Iris pigment epithelial cell (primary cell): ENCODE data around the gene THOC7.
A peak's percentile ranks its signal among the peaks of the same experiment; 100 is the strongest.

Source experiments
- DNase-seq: peaks from one replicate; pipeline ENCODE4 v3.0.0-alpha.2; 2011; ENCODE audit warnings: low read depth

THOC7 gene

DNA sequence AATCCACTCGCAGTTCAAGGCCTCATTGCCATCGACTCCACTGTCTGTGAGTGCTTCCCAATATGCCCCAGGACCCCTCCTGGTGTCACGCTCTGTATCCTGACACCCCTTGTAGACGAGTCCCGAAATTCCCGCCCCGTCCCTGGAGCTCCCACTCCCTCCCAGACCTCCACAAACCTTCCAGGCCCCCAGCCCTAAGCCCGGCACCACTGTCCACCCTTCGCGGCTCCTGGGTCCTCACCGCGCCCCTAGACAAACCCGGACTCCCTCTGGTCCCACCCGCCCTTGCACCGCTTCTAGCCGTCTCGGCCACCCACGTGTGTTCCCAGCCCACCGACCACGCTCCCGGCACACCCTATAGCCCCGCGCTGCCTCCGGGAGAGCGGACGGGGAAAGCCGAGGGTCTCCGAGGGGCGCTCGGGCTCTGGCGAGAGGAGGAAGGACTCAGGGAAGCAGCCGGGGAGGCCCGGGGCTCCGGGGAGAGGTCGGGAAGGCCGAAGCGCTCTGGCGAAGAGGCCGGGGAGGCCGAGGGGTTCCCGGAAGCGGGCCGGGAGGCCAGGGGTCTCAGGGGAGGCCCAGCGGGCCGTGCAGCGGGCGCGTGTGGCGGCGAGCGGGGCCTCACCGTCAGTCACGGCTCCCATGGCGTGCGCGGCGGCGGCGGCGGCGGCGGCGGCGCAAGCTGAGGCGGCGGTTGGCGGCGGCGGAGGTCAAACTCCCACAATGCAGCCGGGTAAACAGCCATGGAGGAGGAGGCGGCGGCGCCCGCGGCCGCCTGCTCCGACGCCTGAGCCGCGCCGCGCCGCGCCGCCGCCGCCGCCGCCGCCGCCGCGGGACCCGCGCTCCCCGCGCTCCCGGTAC lies at the start of gene THOC7, which contains the start of gene ATXN7:
TSS of gene THOC7 (minus strand) at position 656 of the 858 bp plus-strand sequence. CDS start at position 641, 15 bp downstream.
TSS of gene ATXN7 (plus strand) at position 718 of the 858 bp plus-strand sequence. CDS start 48,732 bp downstream, outside the sequence.
- peak; percentile 67 for DNase-seq

DNA sequence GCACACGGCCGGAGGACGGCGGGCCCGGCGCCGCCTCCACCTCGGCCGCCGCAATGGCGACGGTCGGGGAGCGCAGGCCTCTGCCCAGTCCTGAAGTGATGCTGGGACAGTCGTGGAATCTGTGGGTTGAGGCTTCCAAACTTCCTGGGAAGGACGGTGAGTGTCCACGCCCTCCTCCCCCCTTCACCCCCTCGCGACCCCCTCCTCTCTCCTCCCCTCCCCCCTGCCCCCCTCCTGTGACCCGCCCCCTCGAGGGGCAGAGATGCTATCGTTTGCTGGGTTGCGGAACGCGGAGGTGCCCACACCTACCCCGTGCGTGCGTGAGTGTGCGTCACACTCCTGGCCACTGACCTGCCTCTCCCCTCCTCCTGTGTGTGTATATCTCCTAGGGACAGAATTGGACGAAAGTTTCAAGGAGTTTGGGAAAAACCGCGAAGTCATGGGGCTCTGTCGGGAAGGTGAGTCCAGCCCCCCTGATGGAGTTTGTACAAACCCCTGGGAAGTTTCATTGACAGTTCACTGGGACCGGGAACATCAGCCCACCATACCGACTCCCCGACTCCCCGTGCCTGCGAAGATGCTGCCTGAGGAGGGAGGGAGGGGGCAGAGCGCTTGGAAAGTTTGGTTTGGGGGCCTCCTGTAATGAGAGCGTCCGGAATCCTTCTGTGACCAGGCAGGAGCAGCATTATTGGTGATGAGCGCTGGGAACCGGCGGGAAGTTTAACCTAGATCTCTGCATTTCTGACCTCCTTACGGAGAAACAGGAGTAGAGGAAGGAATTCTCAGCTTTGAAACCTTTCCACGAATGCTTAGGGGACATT lies 49.4 kb upstream of the THOC7 start:
- DNase-seq: peak; percentile 54

DNA sequence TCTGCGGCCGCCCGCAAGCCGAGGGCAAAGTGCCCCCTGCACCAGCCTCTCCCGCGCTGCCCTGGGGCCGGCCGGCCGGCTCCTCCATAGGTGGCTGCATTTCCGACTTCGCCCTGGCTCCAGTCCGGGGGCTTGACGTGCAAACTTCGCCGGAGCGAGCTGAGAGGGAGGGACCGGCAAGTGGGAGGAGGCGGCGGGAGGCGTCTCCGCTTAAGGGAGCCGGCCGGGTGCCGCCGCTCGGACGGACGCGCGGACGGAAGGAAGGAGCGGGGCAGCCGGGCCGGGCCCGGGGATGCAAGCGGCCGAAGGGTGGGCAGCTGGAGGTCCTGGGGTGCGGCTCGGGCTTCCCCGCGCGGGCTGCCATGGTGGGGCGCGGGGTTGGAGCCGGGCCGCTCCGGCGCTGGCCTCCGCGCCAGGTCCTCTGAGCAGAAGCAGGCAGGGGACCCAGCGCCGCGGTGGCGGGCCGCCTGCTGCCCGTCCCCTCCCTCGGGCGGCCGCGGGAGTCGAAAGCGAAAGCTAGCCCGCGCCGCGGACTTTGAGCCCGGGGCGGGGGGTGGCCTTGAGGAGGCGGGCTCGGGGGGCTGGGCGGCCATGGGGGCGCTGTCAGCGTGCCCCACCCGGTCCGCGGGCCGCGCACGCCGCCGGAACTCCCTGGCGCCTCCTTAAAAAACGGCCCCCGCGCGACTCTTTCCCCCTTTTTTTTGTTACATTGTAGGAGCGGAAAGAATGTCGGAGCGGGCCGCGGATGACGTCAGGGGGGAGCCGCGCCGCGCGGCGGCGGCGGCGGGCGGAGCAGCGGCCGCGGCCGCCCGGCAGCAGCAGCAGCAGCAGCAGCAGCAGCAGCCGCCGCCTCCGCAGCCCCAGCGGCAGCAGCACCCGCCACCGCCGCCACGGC lies 48.5 kb upstream of the THOC7 start, which contains the start of gene SCAANT1:
TSS of gene SCAANT1 (minus strand) at position 511 of the 895 bp plus-strand sequence.
- DNase-seq: peak; percentile 94

DNA sequence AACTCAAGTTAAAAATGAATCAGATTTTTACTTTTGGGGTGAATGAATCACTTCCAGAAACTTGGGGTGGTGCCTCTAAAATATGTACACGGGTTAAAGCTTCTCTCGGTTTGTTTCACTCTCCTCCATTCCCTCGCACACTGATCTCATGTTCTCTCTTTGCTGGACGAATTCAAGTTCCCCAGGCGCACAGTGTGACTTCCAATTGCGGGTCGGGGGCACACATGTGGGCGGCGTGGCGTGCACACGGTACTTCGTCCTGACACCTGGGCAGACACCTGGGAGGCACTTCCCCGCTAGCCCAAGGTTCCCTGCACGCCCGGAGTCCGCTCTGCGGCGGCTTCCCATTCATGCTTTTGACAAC lies 47.9 kb upstream of the THOC7 start:
- DNase-seq: peak; percentile 31

DNA sequence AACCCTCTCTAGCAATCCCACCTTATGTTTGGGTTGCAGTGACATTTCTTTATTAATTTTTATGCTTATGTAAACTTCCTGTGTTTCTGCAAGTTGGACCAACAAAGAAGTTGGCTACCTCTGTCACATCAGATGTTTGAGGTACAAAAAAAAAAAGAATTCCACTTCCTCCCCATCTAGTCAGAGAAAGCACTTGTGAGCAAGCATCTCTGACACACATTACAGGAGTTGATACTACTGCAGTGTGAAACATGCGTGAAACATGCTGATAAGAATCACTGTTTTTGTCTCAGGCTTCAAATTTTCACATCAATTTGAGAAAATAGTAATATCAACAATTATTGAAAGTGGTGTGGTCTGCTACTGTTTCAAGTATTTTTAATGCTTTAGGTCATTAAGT lies 47.3 kb upstream of the THOC7 start:
- DNase-seq: peak; percentile 15

DNA sequence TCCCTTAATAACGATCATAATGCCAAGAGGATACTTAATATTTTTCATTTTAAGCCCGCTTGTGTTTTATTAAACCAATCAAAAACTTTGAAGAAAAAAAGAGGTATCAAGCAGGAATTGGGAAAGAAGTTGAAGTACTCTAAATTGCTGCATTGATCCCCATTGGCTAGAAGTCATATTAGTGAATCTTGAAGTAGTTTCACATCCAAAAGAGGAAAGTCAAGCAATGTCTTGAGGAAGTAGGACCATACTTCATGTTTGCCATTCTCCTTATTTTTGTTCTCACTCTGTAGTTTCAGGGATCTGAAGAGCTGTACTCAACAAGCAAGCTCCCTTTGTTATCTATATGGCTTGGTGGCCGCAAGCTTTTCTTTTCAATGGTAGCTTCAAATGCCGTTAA lies 46.4 kb upstream of the THOC7 start:
- no peak for DNase-seq

DNA sequence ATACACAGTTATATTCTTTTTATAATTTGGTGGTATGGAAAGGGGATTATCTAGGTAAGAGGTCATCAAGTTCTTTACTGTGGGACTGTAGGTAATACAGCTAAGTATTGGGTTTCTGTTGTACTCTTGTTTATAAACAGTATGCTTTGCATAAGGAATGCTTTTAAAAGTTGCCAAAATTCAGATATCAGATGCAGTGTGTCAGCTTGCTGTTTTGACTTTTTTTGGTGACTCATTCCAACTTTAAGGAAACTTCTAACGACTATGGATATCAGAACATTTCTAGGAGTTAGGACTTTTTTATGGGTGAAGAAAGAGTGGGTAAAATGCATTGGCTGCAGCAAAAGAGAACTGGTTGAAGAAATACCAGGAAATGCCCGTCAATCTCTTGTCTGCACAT lies 45.8 kb upstream of the THOC7 start:
- DNase-seq: no peak

DNA sequence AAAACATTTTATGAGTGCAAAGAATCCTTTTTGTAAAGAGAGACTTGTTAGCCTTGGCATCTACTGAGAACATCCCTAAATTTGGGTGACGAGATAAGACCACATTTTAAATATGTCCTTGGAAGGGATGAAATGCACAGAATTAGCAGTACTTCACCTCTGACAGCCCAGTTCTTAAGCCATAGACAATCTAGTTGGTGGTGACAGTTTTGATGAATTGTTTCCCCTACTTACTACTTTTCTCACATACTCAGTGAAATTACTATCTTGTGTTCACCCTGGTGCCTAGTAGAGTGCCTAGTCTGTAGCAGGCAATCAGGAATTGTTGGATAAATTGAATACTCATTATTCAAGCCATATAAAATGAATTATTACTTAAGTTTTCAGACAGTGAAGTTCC lies 45.2 kb upstream of the THOC7 start:
- no peak for DNase-seq

DNA sequence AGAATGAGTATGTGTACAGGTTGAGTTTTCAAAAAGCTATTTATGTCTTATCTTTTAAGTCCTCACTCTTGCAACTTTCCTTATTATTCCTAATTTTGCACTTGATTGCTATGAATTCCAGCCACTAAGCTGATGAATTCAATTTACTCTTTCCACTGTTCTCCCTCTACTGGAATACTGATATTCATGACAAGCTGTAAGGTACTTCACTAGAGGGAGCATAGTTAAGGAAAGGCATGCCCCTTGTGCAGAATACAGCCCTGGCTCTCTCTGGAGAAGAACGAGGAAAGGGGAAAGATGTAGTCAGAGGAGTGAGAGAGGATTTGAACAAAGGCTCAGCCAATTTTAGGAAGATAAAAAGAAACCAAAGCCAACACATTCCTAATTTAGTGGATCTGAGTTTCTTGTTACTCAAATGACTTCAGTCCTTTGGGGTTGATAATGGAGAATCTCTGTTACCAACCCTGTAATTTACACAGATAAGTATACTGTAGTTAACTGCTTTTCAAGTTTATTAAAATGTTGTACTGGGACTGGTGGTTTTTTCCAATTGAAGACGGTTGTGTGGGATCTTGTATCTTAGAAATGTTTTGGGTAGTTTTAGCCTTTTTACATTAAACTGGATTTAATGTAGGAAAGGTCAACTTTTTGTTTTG lies 44.6 kb upstream of the THOC7 start:
- DNase-seq: no peak

DNA sequence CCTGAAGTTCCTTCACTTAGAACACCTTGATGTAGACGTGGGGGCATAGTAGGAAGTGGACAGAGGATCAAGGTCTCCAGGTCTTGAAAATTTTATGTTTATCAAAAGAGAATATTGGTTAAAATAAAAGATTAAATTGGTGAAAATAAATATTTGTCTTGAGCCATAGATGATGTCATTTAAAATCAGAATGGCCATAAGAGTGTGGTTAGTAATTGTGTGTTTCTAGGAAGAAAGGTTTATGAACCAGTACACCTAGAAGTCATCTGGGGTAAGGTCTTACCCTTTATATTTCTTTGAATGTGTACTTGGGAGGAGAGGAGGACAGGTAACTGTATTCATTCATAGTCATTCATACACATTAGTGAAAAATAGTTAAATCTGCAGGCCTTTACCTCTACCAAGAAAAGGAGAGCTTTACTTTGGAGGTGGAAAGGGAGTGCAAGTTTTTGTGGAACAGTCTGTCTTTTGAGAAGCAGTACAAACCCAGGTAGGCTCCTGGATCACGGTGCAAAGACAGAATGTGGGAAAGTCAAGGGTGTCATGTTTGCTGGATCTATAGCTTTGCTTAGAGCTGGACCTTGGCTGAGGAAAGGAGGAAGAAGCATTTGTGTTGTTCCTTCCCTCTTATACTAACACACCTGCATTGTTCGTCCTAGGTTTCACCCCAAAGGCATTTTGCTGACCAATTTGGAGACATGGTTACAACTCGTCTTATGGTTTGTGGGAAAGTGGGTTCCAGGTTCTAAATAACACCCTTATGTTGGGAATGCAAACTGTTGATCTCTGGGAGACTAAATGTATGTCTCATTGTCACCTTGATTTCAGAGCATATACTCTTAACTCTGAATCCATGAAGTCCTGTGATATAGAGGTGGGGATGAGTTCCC lies 42.4 kb upstream of the THOC7 start:
- DNase-seq: no peak

DNA sequence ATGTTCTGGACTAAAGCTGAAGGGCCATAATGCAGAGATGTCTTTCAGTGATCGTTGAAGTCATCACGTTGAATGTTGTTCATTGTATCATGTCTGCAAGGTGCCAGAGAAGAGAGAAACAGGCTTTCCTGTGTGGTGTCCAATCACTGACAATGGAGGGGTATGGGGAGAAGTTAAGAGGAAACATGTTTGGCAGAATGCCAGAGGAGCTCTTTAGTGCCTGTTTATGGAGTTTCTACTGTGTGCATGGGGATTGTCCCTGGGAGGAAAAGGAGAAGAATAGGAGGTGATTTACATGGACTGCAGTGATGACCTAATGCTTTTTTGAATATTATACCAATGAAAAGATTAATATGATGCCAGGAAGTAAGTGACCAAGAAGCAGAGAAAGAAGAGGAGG lies 36.9 kb upstream of the THOC7 start:
- DNase-seq: no peak

DNA sequence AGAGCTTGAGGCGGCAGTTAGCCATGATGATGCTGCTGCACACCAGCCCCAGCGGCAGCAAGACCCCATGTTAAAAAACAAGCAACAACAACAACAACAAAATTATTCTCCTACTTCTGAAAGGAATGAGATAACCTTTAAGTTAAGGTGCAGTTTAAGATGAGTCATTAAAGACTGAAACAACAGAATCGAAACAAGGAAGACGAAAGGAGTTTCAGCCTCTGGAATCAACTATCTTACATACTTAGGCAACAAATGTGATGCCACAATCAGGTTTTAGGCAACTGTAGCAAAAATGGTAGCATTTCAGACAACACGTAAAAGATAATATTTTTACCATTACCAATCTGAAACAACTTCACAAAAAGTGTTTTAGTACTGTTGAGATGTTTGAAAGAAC lies 36.4 kb upstream of the THOC7 start:
- DNase-seq: no peak

DNA sequence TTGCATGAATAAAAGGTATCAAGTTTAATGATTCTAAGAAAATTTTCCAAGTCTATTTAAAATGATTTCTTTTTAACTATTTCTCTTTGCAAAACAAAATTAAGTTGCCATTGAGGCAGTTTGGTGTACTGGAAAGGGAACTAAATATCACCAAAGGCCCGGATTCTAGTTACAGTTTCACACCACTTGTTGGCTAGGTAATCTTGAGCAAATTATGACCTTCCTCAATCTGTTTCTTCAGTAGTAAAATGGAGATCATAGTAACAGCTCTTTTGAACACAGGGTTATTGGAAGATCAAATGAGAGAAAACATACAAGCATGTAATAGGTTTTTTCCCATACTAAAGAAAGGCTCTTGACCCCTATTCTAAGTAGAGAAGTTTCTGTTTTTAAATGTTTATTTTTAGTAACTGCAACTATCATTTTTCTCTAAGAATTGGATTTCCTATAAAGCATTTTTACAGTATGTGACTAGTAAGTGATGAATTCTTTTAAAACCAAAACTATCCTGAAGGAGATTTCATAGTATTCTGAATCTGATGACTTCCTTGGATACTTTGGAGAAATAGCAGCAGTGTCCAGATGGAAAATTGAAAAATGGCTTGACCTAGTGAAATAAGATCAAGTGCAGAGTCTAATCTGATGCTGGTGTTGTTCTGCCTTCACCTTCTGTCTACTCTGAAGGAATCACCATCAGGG lies 32.9 kb upstream of the THOC7 start:
- DNase-seq: no peak

DNA sequence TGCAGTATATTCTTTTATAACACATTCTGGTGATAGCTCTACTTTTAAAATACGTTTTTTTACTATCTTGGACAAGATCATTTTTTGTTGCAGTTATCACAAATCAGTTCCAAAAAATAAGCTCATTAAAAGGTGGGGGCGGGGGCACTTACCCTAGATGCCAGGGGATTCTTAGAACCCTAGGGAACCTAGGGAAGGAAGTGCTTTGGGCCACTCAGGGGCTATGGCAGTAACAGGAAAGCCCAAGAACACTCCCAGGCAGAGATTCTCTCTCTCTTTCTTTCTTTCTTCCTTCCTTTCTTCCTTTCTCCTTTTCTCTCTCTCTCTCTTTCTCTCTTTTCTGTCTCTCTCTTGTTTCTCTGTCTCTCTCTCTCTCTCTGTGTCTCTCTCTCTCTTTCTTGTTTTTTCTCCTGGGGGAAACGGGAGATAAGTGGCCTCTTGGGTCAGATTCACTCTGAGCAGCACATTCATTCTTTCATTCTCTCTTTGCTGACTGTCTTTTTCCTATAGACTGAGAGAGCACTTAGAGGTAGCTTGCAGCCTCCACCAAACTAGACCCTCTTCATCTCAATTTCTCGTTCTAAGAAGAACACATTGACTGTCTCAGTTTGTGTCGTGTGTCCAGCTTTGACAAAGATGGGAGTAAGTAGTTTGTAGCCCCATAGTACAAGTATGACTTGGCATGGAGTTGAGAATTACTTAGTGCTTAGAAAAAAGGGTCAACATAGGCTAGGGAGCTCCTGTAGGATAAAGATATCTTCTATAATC lies 32.0 kb upstream of the THOC7 start:
- DNase-seq: no peak

DNA sequence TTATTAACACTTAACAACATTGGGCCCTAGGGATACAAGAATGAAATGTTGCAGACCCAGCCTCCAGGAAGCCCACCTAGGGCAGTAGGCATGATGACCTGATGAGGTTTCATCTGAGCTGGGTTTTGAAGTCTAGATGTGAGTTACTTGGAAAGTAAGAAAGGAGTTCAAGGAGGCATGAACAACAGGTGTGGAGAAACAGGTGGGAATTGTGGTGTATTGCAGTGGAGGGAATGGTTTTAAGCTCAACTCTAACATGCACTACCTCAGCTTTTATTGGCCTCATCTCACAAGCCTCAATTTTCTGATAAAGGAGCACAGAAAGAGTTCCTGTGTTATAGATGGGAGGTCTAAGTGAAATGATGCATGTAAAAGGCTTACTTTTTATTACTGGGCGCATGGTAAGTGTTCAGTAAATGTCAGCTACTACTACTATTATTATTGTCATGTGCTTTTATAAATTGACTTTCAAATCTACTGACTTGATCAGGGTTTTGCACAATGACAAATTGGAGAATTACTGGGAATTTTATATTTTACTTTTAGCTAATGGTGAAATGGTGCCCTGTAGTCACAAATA lies 29.3 kb upstream of the THOC7 start:
- DNase-seq: no peak

DNA sequence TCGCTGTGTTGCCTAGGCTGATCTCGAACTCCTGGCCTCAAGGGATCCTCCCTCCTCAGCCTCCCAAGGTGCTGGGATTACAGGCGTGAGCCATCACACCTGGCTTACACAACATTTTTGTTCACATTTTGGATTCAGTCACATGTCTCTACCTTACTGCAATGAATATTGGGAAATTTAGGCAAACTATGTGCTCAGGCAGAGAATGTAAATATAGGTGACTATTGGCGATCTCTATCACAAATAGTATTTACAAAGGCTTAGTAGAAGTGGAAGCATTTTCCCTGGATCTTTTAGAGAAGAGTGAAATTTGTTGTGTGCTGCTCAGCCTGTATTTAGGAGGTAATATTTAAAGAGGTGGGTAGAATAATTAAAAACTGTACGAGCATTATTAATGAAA lies 27.9 kb upstream of the THOC7 start:
- no peak for DNase-seq

DNA sequence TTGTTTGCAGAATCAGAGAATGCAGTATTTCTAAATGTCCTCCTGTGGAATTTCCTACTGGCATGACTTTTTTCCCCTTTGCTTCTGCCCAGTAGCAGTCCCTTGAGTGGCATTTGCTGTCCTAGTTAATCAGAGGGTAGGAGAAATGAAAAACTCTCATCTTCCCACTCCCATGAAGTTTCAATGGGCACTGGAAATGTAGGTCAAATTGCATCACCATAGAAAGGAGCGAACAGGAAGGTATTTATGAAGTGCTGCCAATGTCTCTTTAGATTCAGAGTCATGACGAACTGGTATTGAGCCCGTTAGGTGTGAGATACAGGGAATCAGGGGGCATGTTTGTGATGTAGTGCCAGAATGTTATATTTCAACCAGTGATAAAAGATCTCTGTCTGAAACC lies 23.3 kb upstream of the THOC7 start:
- peak; percentile 47 for DNase-seq

DNA sequence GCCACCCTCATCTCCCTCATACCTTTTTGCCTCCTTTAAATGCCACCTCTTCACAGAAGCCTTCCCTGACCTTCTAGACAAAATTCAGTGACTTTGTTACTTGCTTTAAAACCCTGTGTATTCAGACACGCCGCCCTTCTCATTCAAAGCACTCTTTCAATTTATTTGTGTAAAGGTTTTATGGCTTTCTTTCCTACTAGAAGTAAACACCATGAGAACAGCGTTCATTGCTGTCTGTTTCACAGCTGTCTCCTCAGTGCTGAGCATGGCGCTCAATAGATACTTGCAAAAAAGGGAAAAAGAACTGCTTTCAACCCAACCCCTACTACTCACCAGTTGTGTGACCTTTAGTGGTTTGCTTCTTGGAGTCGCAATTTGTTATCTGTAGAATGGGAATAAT lies 17.0 kb upstream of the THOC7 start:
- DNase-seq: no peak
